ENCODE results near the gene TMEM190.

TMEM190 gene

GRCh38 chr19:55339889-55340783 lies 36.5 kb upstream of the TMEM190 start:
- CTCF ChIA-PET = interaction anchor here (0.6 to 4.3 kb wide), 11 partner anchors 9 to 165 kb away, joined by 3 to 43 read pairs (median 3); partner anchors contain the start of genes TMEM238 and ZNF628
- POLR2A ChIA-PET = interaction anchor here (0.6 to 1.8 kb wide), 8 partner anchors 10 to 121 kb away, joined by 3 to 12 read pairs (median 3); partner anchors contain the start of genes ISOC2, TMEM150B and UBE2S
- DNase-seq (ENCODE audit: extremely low spot score) = no peak
- TF ChIP-seq CTCF (IDR thresholded peaks at IDR 0.05; ENCODE audit: control extremely low read depth, extremely low read depth, low read depth, missing control alignments) = no peak

GRCh38 chr19:55340784-55341147 lies 35.9 kb upstream of the TMEM190 start:
- POLR2A ChIA-PET = no interaction called here
- DNase-seq (ENCODE audit: extremely low spot score) = no peak
- peak; percentile 29 for TF ChIP-seq CTCF (IDR thresholded peaks at IDR 0.05; ENCODE audit: control extremely low read depth, extremely low read depth, low read depth, missing control alignments)
- CTCF ChIA-PET = interaction anchor here (1.0 to 1.1 kb wide), 2 partner anchors 39 to 61 kb away, joined by 3 read pairs; no protein-coding TSS in a partner anchor

GRCh38 chr19:55341171-55341588 lies 35.4 kb upstream of the TMEM190 start:
- POLR2A ChIA-PET = no interaction called here
- peak; percentile 91 for DNase-seq (ENCODE audit: extremely low spot score)
- TF ChIP-seq CTCF (IDR thresholded peaks at IDR 0.05; ENCODE audit: control extremely low read depth, extremely low read depth, low read depth, missing control alignments) = no peak

GRCh38 chr19:55341595-55342531 lies 34.8 kb upstream of the TMEM190 start:
- POLR2A ChIA-PET = no interaction called here
- CTCF ChIA-PET = no interaction called here
- no peak for DNase-seq (ENCODE audit: extremely low spot score)
- TF ChIP-seq CTCF (IDR thresholded peaks at IDR 0.05; ENCODE audit: control extremely low read depth, extremely low read depth, low read depth, missing control alignments) = no peak

More at GRCh38 chr19:55341171-55341588, 35.4 kb upstream of the TMEM190 start:
- CTCF ChIA-PET = interaction anchor here (1.0 to 1.1 kb wide), 2 partner anchors 40 to 61 kb away, joined by 3 read pairs; no protein-coding TSS in a partner anchor

GRCh38 chr19:55344444-55344843 lies 32.2 kb upstream of the TMEM190 start:
- POLR2A ChIA-PET = no interaction called here
- DNase-seq (ENCODE audit: extremely low spot score) = no peak
- CTCF ChIA-PET = interaction anchor here (1.0 kb wide), 1 partner anchor 43 kb away, joined by 3 read pairs; no protein-coding TSS in a partner anchor
- TF ChIP-seq CTCF (IDR thresholded peaks at IDR 0.05; ENCODE audit: control extremely low read depth, extremely low read depth, low read depth, missing control alignments) = no peak
